Raji (cell line): ENCODE measurements around the gene GLB1L.

Experiments
- POLR2A ChIP-seq: IDR thresholded peaks from 2 replicates; pipeline ENCODE4 v1.6.1; 2011; ENCODE audit warnings: low read depth, low read length, control low read depth; ENCODE audit not compliant: insufficient read depth

The GLB1L gene

DNA sequence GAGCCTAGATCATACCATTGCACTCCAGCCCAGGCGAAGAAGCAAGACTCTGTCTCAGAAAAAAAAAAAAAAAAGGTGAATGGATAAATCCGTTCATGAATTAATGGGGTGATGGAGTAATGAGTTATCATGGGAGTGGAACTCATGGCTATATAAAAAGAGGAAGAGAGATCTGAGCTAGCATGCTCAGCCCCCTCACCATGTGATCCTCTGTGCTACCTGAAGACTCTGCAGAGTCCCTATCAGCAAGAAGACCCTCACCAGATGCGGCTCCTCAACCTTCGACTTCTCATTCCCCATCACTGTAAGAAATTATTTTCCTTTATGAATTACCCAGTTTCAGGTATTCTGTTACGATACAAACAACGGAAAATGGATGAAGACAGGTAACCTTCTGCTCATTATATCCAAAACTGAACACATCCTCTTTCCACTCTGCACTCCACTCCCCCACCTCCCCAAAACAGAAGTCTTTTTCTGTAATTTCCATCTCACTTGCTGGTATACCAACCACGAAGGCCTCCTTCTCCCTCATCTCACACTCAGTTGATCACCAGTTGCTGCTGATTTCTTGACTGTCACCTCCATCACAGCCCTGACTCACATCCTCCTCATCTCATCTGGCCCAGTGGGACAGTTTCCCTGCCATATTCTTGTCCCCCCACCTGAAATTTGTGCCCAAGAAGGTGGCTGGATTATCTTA lies 58.3 kb downstream of the GLB1L start:
- TF ChIP-seq POLR2A = no peak
